GM12872 (cell line): ENCODE results near the gene AKAP6.

Experiments used
- CTCF ChIP-seq: IDR thresholded peaks from 3 replicates; pipeline ENCODE4 v1.5.1; 2011; ENCODE audit warnings: low read depth, mild to moderate bottlenecking, low read length, moderate library complexity; ENCODE audit not compliant: insufficient read depth

AKAP6 gene

DNA sequence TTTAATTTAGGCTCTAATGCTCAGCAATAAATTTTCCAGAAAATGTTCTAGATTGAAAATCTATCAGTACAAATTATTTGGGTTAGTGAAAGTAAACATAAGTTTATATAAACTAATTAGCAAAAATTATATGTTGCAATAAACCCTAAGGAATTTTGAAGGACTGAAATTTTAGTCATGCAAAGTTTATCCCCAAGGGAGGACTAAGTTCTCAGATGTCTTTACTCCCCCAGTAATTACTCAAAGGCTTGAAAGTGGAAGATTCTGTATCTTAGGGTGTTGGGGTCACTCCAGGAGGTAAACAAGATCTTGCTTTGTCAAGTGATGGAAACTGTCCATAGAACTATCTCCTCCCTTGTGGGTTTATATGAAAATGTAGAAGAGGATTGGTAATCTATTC is 183.7 kb downstream of the AKAP6 start:
- TF ChIP-seq CTCF: no peak

DNA sequence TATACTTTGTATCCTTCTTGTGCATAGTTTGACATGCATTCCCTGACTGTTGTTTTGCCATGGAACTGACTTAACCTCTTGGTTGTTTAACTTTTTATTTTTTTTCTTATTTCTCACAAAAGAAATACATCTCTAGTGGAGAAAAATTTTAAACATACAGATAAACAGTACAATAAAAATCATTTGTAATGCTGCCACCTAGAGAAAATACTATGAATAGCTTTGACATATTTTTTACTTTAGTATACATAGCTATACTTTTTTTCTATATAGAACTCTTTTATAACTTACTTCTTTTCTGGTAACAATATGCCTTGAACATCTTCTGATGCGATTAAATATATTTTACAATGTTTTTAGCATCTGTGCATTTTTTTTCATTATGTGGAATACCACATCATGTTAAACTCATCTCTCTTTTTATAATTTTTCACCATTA is 184.5 kb downstream of the AKAP6 start:
- no peak; the same call in 2 of the 3 replicates for TF ChIP-seq CTCF

GRCh38 chr14:32514236-32514635 is 185.1 kb downstream of the AKAP6 start:
- no peak for TF ChIP-seq CTCF

DNA sequence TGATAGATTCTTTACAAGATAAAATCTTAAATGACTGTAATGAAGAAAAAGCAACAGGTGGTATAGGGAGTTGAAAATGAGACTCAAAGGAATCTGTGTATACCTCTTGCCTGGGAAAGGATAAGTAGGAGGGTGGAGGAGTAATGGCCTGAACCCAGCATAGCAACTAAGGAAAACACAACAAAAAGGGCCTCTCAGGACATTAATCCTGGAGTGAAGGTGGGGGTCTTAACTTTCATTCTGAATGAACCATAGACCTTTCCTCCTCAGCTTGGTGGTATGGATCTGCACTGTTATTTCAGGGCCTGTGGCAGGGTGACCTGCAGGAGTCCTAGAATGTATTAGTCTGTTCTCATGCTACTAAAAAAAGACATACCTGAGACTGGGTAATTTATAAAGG is 185.6 kb downstream of the AKAP6 start:
- no peak for TF ChIP-seq CTCF

DNA sequence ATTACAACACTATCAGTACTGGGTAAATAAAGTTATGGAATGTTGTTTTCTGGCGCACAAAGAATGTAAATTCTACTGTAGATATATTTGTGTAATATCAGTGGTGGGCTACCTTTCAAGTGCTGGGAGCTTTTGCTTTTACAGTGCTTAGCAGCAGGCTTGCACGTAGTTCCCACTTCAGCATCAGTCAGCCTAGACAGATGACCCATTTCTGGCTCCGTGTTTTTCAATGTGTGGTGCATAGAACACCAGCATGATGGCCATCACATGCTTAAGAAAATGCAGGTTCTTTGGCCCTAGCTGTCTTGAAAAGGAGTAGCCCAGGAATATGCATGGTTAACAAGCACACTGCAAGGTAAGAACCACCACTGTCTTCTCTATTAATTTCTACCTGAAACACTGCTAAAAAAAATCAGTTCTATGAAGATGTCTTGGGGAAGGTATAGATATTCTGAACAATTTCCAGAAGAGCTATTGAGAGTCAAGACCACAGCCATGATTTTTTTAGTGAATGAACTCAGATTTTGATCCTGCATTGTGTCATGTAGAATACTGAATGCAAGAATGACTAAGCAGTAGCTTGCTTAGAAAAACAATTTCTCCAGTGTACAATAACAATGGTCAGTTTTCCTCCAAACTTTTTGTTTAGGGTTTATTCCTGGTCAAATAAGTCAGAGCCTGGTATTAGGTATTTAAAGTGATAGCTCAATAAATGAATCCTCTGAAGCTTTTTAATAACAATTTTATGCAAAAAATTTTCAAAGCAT is 195.7 kb downstream of the AKAP6 start:
- no peak for TF ChIP-seq CTCF

- no peak for TF ChIP-seq CTCF
These were observed 196.5 kb downstream of the AKAP6 start for GRCh38 chr14:32525591-32525990.

DNA sequence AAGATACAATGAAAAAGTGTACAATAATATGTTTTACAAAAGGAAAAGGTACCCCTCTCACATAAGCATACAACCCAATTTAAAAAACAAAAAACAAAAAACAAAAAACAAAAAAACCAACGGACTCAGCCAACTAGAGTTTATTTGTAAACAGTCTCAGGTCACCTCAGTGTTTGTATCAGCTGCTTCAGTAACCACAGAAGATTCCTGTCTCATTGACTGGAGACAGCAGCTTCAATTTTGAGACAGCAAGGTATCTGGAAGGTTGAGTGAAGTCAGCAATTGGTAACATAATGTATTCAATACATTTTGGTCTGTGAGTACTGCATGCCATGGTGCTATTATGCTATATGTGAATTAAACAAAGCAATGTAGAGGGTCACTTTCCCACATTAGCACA is 201.7 kb downstream of the AKAP6 start:
- TF ChIP-seq CTCF: no peak
